HepG2 (cell line): ENCODE measurements around the gene DMKN. TPM values are rescaled to one million over a fixed set of nuclear protein-coding genes. Genes with fewer than 3 reads are reported as not detected.

Experiments
- BCL3 ChIP-seq: sonication (generic); formaldehyde crosslinking; IDR thresholded peaks from 2 replicates; pipeline ENCODE4 v1.5.1; 2020; ENCODE audit warnings: mild to moderate bottlenecking, missing genetic modification reagents, moderate library complexity
- ETV5 ChIP-seq: IDR thresholded peaks from 2 replicates; pipeline ENCODE4 v1.6.1; 2018; ENCODE audit warnings: missing biosample characterization, missing genetic modification reagents, inconsistent platforms, borderline replicate concordance
- GFI1 ChIP-seq: sonication (generic); formaldehyde crosslinking; IDR thresholded peaks from 2 replicates; pipeline ENCODE4 v1.5.0; 2020; ENCODE audit warnings: missing genetic modification reagents, mild to moderate bottlenecking, borderline replicate concordance
- PRDM15 ChIP-seq: sonication (generic); formaldehyde crosslinking; IDR thresholded peaks from 2 replicates; pipeline ENCODE4 v1.4.0; 2020; ENCODE audit warnings: missing genetic modification reagents
- RXRA ChIP-seq: sonication (generic); formaldehyde crosslinking; IDR thresholded peaks from 2 replicates; pipeline ENCODE4 v1.5.1; 2020; ENCODE audit warnings: missing genetic modification reagents
- SALL1 ChIP-seq: sonication (generic); formaldehyde crosslinking; IDR thresholded peaks from 2 replicates; pipeline ENCODE4 v1.8.0; 2022; ENCODE audit warnings: mild to moderate bottlenecking, missing genetic modification reagents
- SMAD9 ChIP-seq: sonication (generic); formaldehyde crosslinking; IDR thresholded peaks from 2 replicates; pipeline ENCODE4 v1.5.1; 2020; ENCODE audit warnings: mild to moderate bottlenecking, missing genetic modification reagents
- TMF1 ChIP-seq: sonication (generic); formaldehyde crosslinking; IDR thresholded peaks from 2 replicates; pipeline ENCODE4 v1.8.1; 2022; ENCODE audit warnings: low read depth, missing genetic modification reagents
- ZBTB14 ChIP-seq: sonication (generic); formaldehyde crosslinking; IDR thresholded peaks from 2 replicates; pipeline ENCODE4 v1.4.0; 2020; ENCODE audit warnings: missing genetic modification reagents
- ZFY ChIP-seq: sonication (generic); formaldehyde crosslinking; IDR thresholded peaks from 2 replicates; pipeline ENCODE4 v1.4.0; 2020; ENCODE audit warnings: missing genetic modification reagents
- ZNF20 ChIP-seq: sonication (generic); formaldehyde crosslinking; IDR thresholded peaks from 2 replicates; pipeline ENCODE4 v1.4.0; 2020; ENCODE audit warnings: mild to moderate bottlenecking, moderate library complexity, missing genetic modification reagents
- ZNF33A ChIP-seq: sonication (generic); formaldehyde crosslinking; IDR thresholded peaks from 2 replicates; pipeline ENCODE4 v1.5.1; 2020; ENCODE audit warnings: missing genetic modification reagents, mild to moderate bottlenecking, moderate library complexity, borderline replicate concordance
- polyA plus RNA-seq, 8 experiments: library from polyadenylated mRNA; depleted of rRNA in 3 of 8; stranded (reverse) in 7 of 8; unstranded in 1 of 8; fragments of >200 nt; fragmentation: Illumina TruSeq in 4 of 8; extraction: Trizol in 4 of 8; gene quantifications; 2 replicates each; pipeline versions ENCODE4 v1.2.1 to v1.2.3, GENCODE V29; 2011 to 2016; ENCODE audit warnings: low read depth in 4 of 8, missing spikeins in 1 of 8, mixed read lengths in 1 of 8; ENCODE audit not compliant: insufficient read depth in 1 of 8
- total RNA-seq, 5 experiments: library from RNA; depleted of rRNA; stranded (reverse); fragments of >200 nt; fragmentation: Illumina TruSeq; extraction: Trizol; gene quantifications; 2 replicates each; pipeline ENCODE4 v1.2.3, GENCODE V29; 2016; ENCODE audit warnings: low read depth in 1 of 5
- TF ChIP-seq, protein P1 (sequence below): IDR thresholded peaks from 2 replicates; pipeline ENCODE4 v1.6.1; 2016; ENCODE audit warnings: mild to moderate bottlenecking
- TF ChIP-seq, protein P2 (sequence below): sonication (generic); formaldehyde crosslinking; IDR thresholded peaks from 2 replicates; pipeline ENCODE4 v1.5.1; 2020; ENCODE audit warnings: mild to moderate bottlenecking, missing genetic modification reagents, moderate library complexity
- TF ChIP-seq, protein P3 (sequence below): sonication (generic); formaldehyde crosslinking; IDR thresholded peaks from 2 replicates; pipeline ENCODE4 v1.9.0; 2022; ENCODE audit warnings: missing genetic modification reagents, mild to moderate bottlenecking, borderline replicate concordance

Gene DMKN
- total and polyA plus RNA-seq, 2 of the 13 experiments (the other 11 are each of a cell fraction or from before 2014, with no cell fraction given) = 50.8 to 57.1 TPM

- TF ChIP-seq, protein P1, sequence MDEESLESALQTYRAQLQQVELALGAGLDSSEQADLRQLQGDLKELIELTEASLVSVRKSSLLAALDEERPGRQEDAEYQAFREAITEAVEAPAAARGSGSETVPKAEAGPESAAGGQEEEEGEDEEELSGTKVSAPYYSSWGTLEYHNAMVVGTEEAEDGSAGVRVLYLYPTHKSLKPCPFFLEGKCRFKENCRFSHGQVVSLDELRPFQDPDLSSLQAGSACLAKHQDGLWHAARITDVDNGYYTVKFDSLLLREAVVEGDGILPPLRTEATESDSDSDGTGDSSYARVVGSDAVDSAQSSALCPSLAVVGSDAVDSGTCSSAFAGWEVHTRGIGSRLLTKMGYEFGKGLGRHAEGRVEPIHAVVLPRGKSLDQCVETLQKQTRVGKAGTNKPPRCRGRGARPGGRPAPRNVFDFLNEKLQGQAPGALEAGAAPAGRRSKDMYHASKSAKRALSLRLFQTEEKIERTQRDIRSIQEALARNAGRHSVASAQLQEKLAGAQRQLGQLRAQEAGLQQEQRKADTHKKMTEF = no peak
- TF ChIP-seq PRDM15 (CRISPR knock-in tag) (peak; percentile 19; the same call in 1 of the 2 replicates), BCL3 (no peak), ZNF20 (CRISPR knock-in tag) (no peak), ZNF33A (no peak), RXRA (CRISPR knock-in tag) (peak; percentile 51; the same call in 1 of the 2 replicates), SALL1 (CRISPR knock-in tag) (peak; percentile 39; the same call in 1 of the 2 replicates), SMAD9 (CRISPR knock-in tag) (no peak), GFI1 (CRISPR knock-in tag) (no peak), ETV5 (peak; percentile 34; the same call in 1 of the 2 replicates), TMF1 (CRISPR knock-in tag) (0 out of 2 replicates have a peak, but pooled peaks have one; percentile 33), ZFY (CRISPR knock-in tag) (no peak), ZBTB14 (CRISPR knock-in tag) (peak; percentile 82)
- TF ChIP-seq, protein P2, sequence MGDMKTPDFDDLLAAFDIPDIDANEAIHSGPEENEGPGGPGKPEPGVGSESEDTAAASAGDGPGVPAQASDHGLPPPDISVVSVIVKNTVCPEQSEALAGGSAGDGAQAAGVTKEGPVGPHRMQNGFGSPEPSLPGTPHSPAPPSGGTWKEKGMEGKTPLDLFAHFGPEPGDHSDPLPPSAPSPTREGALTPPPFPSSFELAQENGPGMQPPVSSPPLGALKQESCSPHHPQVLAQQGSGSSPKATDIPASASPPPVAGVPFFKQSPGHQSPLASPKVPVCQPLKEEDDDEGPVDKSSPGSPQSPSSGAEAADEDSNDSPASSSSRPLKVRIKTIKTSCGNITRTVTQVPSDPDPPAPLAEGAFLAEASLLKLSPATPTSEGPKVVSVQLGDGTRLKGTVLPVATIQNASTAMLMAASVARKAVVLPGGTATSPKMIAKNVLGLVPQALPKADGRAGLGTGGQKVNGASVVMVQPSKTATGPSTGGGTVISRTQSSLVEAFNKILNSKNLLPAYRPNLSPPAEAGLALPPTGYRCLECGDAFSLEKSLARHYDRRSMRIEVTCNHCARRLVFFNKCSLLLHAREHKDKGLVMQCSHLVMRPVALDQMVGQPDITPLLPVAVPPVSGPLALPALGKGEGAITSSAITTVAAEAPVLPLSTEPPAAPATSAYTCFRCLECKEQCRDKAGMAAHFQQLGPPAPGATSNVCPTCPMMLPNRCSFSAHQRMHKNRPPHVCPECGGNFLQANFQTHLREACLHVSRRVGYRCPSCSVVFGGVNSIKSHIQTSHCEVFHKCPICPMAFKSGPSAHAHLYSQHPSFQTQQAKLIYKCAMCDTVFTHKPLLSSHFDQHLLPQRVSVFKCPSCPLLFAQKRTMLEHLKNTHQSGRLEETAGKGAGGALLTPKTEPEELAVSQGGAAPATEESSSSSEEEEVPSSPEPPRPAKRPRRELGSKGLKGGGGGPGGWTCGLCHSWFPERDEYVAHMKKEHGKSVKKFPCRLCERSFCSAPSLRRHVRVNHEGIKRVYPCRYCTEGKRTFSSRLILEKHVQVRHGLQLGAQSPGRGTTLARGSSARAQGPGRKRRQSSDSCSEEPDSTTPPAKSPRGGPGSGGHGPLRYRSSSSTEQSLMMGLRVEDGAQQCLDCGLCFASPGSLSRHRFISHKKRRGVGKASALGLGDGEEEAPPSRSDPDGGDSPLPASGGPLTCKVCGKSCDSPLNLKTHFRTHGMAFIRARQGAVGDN (CRISPR knock-in tag) = peak; percentile 68
- TF ChIP-seq, protein P3, sequence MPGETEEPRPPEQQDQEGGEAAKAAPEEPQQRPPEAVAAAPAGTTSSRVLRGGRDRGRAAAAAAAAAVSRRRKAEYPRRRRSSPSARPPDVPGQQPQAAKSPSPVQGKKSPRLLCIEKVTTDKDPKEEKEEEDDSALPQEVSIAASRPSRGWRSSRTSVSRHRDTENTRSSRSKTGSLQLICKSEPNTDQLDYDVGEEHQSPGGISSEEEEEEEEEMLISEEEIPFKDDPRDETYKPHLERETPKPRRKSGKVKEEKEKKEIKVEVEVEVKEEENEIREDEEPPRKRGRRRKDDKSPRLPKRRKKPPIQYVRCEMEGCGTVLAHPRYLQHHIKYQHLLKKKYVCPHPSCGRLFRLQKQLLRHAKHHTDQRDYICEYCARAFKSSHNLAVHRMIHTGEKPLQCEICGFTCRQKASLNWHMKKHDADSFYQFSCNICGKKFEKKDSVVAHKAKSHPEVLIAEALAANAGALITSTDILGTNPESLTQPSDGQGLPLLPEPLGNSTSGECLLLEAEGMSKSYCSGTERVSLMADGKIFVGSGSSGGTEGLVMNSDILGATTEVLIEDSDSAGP (CRISPR knock-in tag) = 0 out of 2 replicates have a peak, but pooled peaks have one; percentile 23
Measured at GRCh38 chr19:35533822-35534392, 20.5 kb upstream of the DMKN start (continued).
